HG03469 (cell line): ENCODE results near the gene CIP2A.

Source experiments
- ATAC-seq: cut with Tn5 transposase; IDR thresholded peaks from one replicate; pipeline ENCODE4 v1.9.1; 2021; ENCODE audit warnings: mild to moderate bottlenecking, moderate library complexity, moderate number of reproducible peaks; ENCODE audit not compliant: unreplicated experiment

The CIP2A gene

DNA sequence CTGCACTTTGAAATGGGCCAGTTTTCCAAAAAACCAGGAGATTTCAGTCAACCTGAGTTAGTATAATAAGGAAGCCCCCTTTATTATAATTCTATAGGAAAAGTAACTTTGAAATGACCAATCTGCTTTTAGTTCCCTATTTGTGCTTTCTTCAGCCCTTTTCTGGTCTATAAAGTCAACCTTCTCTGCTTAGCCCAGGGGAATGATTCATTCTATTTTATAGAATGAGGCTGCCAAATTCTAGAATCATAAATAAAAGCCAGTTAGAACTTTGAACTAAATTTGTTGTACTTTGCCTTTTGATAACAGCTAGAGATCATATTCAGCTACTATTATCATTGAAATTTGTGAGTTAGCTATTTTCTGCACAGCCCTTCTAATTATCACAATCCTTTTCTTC lies 24.7 kb downstream of the CIP2A start:
- no peak for ATAC-seq

DNA sequence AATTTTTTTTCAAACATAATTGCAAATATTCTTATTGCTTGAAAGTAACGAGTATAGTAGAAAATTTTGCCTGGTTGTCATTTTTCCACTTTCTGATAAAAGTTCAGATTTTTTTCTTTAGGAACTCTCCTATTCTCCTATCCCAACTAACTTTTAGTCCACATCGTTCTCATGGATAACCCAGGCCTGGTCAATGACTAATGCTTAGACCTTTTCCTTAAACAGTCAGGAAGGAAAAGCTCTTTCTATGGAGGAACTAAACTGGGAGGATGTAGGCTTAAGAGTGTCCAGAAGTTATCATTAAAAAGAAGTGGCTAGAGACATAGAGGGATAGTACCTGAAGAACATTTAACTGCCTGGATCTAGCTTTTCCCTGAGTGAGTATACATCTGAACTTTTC lies 26.7 kb downstream of the CIP2A start:
- ATAC-seq, result no peak

DNA sequence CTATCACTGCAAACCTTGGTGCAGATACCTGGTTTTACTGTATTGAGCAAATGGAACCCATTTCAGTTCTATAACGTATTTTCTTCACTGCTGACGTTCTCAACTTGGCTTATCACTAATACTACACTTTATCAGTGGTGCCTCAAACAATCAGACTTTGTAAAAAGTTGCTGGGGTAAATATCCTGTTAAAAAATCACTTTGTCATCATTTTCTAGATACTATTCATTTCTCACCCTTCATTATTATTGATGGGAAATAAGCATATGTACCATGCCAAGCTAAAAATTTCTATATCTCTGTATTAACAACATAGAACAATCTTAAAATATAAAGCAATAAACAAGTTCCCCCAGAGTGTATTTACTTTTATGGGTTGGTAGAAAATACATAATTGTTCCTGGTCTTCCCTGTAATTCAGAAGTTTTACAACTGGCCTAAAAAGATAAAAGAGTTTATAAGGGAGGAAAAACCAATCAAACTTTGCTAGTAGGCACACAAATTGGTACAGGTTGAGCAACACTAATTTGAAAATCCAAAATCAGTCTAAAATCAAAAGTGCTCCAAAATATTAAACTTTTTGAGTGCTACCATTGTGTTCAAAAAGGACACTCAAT lies 33.2 kb downstream of the CIP2A start:
- ATAC-seq, result no peak

DNA sequence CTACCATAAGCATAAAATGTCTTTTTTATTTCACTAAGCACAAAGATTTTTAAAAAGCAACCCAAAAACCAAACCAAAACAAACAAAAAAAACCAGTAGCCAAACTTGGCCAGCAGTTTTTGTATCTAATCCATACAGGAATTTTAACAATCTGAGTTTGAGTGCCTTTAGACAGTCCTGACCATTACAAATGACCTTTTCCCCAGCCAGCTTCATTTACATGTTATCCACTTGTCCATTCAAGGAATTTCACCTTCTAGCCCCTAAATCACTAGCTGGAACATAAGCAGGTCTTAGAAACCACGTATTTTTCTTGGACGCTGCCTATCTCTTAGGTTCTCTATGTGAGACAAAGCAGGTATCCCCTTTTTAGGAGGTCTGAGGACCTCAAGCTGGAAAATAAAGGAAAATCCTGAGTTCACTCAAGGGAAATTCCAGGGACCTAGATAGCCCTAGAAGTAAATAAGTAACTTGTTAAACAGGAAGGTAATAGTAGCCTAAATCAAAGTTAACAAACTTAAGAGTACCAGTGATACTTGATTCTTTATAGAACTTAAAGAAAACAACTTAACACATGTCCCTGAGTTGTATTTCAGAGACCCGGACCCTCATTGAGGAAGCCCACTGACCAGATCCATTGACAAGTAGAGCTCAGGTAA lies 34.2 kb downstream of the CIP2A start:
- no peak for ATAC-seq

DNA sequence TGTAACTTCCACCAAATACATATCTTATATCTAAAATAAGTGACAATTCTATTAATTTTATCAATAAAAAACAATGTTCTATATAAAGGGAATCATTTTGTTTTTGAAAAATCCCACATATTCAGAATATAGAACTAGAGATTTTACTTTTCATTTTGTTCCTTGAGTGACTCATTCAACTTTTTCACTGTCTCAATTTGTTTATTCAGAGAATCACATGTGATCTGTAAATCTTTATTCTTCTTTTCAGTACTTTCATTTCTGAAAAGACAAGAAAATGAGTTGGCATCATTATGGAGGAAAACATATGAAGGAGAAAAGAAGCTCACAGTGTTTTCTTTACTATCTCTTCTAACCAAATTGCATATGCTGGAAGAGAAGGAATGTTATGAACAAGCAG lies 35.0 kb downstream of the CIP2A start:
- ATAC-seq, result no peak

DNA sequence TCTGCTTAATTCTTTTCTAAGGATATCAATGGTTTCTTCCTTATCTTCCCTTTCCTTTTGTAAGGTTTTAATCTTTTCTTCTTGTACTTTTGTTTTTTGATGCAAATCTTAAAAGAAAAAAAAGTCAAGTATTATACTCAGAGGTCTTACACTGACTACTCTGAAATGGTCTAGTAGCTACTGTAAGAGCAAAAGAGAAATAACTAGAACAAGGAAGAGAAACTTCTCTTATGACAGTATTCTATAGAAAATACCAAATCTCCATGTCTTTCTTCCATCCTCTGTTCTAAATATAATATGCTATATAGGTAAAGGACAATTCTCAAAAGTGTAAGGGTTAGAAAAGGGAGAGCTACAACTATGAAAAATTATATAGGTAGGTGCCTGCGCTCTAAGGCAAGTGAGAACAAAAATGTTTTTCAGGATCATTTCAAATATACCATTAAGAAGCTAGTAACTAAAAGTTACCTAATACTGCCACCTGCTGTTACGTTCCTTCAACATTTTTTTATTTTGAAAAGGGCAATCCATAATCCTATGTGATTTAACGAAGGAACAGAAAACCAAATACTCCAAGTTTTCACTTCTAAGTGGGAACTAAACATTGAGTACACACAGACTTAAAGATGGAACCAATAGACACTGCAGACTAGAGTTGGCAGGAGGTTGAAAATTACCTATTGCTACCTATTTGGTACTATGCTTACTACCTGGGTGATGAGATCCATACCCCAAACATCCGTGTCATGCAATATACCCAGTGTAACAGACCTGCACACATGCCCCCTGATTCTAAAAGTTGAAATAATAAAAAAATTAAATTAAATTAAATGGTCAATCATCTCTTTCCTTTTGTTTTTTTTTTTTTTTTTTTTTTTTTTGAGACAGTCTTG lies 36.7 kb downstream of the CIP2A start:
- peak; percentile 46 for ATAC-seq

DNA sequence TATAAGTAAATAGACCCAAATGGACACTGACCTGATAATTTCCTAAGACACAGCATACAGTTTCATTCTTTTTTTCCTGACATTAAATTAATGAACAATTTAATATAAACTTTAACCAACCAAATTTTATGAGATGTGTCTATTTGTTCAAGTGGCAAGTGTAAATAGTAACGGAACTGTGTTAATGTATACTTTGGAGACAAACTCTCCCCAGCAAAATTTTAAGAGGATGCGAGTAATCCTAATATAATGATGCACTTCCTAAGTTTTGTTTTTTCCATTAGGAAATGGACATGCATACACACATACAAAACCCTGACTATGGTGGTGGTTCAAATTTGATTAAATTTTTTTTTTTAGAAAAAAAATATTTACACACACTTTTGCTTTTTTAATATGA lies 40.4 kb downstream of the CIP2A start:
- no peak for ATAC-seq

DNA sequence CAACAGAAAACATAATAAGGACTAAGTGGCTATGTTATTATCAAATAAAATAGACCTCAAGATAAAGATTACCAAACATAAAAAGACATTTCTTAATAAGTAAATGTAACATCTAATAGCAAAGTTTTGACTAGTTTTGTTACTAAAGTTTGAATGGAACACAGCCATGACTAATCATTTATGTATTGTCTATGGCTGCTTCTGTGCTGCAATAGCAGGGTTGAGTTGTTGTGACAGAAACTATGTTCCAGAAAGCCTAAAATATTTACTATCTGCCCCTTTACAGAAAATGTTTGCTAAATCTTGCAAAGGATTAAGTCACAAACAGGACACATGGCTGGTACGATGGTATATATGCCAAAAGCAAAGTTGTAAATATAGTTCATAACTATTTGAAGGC lies 40.9 kb downstream of the CIP2A start:
- ATAC-seq, result no peak

DNA sequence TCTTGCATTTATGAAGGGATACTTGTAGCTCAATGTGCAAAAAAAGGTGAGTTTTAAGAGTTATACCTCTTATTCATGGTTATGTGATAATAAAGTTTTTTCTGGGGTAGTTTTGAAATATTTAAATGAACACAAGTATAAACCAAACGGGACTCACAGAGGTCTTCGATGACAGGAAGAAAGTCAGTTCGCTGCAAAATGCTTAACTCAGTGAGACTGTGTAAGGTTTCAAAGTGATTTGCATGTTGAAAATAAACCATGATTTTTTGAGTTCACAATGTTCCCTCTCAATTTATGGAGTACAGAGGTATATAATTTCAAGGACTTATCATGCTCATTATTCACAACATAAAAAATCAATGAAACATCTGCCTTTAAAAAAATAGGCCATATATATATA lies 42.5 kb downstream of the CIP2A start:
- no peak for ATAC-seq

DNA sequence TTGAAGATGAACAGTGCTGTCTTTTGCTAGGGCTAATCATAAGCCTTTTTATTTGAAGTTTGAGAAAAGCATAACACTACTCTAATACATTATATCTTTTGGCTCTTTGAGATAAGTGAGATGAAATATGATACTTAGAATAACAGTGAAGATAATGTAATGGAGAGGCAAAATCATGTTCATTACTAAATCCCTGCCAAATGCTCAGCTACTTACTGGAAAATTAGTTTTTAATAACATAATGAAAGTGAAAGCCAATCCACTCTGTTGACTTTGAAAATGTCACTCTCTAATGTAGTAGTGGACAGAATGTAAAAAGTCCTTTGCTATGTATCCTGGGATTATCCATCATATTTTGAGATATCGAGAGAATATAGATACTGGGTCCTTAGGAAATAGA lies 43.0 kb downstream of the CIP2A start:
- ATAC-seq, result no peak

DNA sequence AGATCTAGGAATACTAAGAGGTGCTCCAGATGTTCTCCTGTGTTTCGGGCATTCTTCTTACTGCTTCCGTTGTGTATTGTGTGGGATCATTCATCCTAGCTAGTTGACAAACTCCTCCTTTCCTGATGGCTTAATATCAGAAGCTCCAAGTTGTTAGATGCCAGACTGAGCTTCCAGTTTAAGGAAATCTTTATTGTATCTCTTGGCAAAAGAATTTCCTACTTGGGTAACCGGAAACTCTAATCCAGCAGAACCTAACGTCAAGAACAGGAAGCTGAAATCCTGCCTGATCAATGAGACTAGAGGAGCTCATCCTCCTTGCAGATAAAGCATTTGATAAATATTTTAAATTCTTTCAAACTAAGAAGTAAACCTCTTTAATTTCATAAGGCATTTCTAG lies 51.2 kb downstream of the CIP2A start:
- no peak for ATAC-seq

DNA sequence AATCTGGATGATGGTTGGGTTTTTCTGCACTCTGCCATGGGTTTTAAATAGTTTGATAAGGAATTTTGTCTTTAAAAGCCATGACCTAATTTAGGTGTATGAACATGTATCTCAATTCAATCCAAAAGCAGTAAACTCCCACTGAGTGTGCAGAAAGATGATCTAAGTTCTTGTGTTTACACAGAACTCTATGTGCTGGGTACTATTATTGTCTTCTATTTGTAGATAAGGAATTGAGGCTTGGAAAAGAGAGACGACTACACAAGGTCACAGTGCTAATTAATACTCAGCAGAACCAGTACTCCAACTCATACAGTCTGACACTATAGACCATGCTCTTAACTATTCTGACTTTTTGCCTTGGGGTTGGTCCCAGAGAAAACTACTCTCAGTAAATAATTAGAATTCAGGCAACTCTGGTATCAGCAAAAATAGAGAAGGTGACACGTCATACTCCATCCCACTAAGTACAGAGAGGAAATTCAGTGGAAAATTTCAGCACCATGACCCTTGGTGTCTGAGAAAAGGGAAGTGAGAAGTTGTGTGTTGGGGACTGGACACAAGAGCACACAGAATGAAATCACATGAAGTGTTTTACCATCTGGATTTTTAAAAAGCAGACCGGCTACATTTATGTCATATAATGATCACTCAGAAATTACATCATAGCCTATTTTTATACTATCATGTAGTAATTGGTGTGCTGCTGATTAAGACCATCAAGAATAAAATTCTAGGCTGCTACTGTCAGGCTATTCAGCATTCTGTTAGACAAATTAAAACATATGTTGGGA lies 60.6 kb downstream of the CIP2A start:
- peak; percentile 95 for ATAC-seq

DNA sequence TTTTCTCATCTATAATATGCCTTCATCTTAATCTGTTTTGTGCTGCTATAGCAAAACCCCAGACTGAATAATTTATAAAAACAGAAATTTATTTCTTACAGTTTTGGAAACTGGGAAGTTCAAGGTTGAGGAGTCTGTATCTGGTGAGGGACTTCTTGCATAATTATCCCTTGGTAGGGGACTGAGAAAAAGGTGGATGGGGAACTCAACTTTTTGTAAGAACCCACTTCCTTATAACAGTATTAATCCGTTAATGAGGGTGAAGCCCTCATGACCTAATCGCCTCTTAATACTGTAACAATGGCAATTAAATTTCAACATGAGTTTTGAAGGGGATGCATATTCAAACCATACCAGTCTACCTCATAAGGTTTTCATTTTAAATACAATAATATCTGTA lies 61.4 kb downstream of the CIP2A start:
- ATAC-seq, result no peak

DNA sequence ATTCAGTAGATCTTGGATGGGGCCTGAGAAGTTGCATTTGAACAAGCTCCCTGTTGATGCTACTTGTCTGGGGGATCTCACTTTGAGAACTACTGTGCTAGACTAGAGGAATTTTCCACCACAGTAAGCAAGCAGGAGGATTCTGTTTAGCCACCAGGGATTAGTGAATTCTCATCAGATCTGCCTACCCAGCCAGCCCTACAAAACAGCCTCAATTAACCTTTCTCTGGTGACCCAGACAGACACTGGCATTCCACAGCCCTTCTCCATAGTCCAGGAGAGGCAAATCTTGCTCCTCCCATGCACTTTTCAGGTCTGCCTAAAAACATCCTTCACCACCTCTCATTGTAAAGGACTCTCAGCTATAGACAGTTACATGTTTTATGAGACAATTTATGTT lies 62.1 kb downstream of the CIP2A start:
- no peak for ATAC-seq

DNA sequence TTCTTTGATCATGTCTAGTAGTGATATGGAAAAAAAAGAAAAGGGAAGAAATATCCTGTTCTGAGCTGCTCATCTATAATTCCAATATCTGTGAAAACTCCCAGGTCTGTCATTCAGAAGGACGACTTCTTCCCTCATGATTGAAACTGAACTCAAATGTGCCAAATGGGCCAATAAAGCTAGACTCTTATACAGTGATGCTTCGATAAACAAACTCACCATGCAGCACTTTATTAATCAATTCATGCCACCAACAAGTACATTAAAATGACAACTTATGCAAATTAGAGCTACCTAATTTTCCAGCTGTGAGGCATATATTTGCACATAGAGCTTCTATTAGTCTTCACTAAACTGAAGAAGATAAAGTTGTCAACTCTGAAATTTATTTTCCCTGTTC lies 63.3 kb downstream of the CIP2A start:
- no peak for ATAC-seq

DNA sequence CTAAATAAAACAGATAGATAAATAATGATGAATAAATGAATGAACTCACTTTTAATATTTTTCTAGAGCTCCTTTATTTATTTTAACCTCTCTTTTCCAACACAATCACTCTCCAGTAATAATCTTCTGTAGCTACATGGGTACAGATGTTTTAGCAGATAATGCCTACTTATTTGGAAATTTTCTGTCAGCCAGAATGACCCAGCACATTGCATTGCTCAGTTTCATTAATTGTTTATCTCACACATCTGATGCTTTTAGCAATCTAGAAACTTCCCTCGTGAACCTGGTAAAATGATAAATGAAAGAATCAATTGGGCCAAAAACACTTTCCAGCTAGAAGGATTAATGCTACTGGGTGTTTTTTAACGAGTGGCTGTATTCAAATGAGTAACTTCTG lies 64.0 kb downstream of the CIP2A start:
- ATAC-seq, result no peak

DNA sequence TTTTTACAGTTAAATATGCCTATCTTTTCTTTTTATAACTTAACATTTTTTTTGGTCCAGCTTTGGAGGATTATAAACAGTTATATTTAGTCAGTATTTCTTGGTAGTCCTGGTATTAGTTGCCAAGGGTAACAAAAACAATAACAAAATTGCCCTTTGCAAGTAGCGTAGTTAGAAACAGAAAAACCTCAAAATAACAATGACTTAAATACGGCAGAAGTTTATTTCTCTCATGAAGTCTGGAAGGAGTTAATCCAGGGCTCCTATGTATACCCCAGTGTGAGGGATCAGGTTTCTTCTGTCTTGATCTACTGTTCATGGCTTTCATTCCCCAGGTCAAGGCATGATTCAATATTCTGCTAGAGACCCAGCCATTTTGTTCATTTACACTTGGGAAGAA lies 64.7 kb downstream of the CIP2A start:
- ATAC-seq, result no peak

DNA sequence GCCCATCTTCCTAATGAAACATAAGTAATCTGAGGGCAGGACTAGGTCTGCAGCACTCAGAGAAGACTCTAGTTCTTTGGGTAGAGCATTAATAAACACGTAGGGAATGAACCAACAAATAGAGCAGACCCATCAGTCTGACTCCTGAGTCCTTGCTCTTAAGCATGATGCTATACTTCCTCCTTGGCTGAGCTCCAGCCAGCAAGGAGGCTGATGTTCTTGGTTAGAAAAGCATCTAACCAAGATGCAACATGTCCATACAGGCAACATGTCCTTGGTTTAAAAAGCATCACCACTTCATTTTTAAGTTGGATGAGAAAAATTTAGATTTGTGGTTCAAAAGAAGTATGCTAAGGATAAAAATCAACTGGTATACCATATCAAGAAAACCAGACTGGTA lies 70.3 kb downstream of the CIP2A start:
- ATAC-seq, result no peak

DNA sequence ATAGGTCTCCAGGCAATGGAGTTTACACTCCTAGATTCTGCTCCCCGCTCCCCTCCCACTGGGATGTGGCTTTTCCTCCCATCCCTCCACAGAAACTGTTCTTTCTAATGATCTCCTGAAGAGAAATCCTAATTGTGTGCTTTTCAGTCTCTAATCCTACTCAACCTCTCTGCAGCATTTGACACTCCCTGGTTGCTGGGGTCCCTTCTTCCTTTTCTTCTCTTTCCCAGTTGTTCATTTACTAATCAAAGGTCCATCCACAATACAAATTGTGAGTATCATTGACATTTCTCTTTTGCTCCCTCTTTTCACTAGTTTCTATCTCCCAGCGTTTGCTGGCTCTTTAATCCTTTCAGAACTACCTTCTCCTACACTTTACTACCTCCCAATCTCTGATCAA lies 72.4 kb downstream of the CIP2A start:
- no peak for ATAC-seq

DNA sequence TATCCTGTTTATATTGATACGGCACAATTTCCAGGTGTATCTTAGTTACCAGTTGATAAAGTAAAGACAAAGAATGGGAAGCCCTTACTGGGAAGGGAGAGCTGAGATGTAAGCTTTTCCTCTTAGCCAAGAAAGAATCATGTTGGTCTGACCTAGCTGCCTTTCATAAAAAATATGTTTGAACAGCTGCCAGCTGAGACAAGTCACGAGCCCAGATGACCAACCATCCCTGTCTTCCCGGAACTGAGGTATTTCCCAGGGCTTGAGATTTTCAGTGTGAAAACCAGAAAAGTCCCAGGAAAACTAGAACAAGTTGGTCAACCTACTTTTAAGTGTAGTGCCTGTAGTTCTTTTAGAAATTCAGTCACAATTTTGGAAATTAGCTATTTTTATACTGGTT lies 75.3 kb downstream of the CIP2A start:
- no peak for ATAC-seq

DNA sequence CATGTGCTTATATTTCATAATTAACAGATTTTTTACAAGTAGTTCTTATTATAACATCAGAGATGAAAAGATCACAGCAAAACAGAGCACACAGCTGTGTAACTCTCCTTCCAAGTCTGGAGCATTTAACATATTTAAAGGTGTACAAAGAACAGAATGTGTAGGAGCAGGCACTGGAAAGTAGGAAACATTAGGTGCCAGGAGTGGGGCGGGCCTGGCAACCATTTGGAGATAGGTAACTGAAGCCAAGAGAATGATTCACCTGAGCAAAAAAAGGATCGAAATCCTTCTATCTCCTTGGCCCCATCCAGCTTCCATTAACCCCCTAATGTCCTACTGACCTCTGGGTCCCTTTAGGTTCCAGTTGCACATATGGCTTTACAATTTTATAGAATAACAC lies 76.6 kb downstream of the CIP2A start:
- no peak for ATAC-seq
